GM21786 (cell line): ENCODE data around the gene SGK1.

Experiments used
- ATAC-seq: cut with Tn5 transposase; IDR thresholded peaks from one replicate; pipeline ENCODE4 v1.9.1; 2021; ENCODE audit not compliant: unreplicated experiment

SGK1 gene

GRCh38 chr6:134138226-134138975 is 179.5 kb downstream of the SGK1 start:
- ATAC-seq: no peak

- no peak for ATAC-seq
These were observed 183.3 kb downstream of the SGK1 start for GRCh38 chr6:134134654-134135053.

- no peak for ATAC-seq
These were observed 185.3 kb downstream of the SGK1 start for GRCh38 chr6:134132494-134133141.

GRCh38 chr6:134131530-134132139 is 186.3 kb downstream of the SGK1 start:
- no peak for ATAC-seq

- ATAC-seq: no peak
These were observed 189.8 kb downstream of the SGK1 start for GRCh38 chr6:134128146-134128545.

- peak; percentile 50 for ATAC-seq
These were observed 194.2 kb downstream of the SGK1 start for GRCh38 chr6:134123666-134124208.

GRCh38 chr6:134122775-134123174 is 195.1 kb downstream of the SGK1 start:
- ATAC-seq: no peak

GRCh38 chr6:134119486-134119885 is 198.4 kb downstream of the SGK1 start:
- no peak for ATAC-seq
